DND-41 (cell line): ENCODE measurements around the gene SESTD1.

ENCODE experiments used
- ATAC-seq: fragments of 200-7000 bp; cut with Tn5 transposase; 3 replicates; pipeline ENCODE4 v1.9.1; 2021; ENCODE audit warnings: low read depth; ENCODE audit not compliant: insufficient read depth
- DNase-seq: peaks from one replicate; pipeline ENCODE4 v3.0.0-alpha.2; 2020
- H2AFZ ChIP-seq: 2 replicates; pipeline ENCODE4 v1.6.0; 2012; ENCODE audit warnings: low read depth, low read length
- H3K27ac ChIP-seq: 2 replicates; pipeline ENCODE4 v1.5.1; 2012; ENCODE audit warnings: low read length, inconsistent platforms
- H3K27me3 ChIP-seq: fragments of 200-600 bp; sonication (generic); 2 replicates; pipeline ENCODE4 v1.6.0; 2012; ENCODE audit warnings: low read length, mild to moderate bottlenecking, inconsistent platforms; ENCODE audit not compliant: insufficient read depth, poor library complexity
- H3K36me3 ChIP-seq: 2 replicates; pipeline ENCODE4 v1.5.1; 2012; ENCODE audit warnings: low read length, inconsistent platforms; ENCODE audit not compliant: insufficient read depth
- H3K4me1 ChIP-seq: 2 replicates; pipeline ENCODE4 v1.5.1; 2012; ENCODE audit warnings: mild to moderate bottlenecking, low read length; ENCODE audit not compliant: insufficient read depth
- H3K4me2 ChIP-seq: 2 replicates; pipeline ENCODE4 v1.6.0; 2012; ENCODE audit warnings: mild to moderate bottlenecking, moderate library complexity, low read length, inconsistent platforms; ENCODE audit not compliant: insufficient read depth
- H3K4me3 ChIP-seq, 2 experiments: fragments of 200-600 bp in 1 of 2; shearing (Covaris generic) in 1 of 2; 2 replicates each; pipeline ENCODE4 v1.5.1; 2012 to 2016; ENCODE audit warnings: inconsistent platforms in 2 of 2, low read length in 2 of 2, mild to moderate bottlenecking in 2 of 2, low read depth in 1 of 2, moderate library complexity in 1 of 2
- H3K79me2 ChIP-seq: 2 replicates; pipeline ENCODE4 v1.6.0; 2012; ENCODE audit warnings: low read length, inconsistent platforms; ENCODE audit not compliant: insufficient read depth
- H3K9ac ChIP-seq: 2 replicates; pipeline ENCODE4 v1.6.0; 2012; ENCODE audit warnings: low read depth, mild to moderate bottlenecking, inconsistent platforms, low read length, moderate library complexity
- H3K9me3 ChIP-seq: 2 replicates; pipeline ENCODE4 v1.5.1; 2012; ENCODE audit warnings: low read length, moderate library complexity, mild to moderate bottlenecking, inconsistent platforms; ENCODE audit not compliant: insufficient read depth, severe bottlenecking
- H4K20me1 ChIP-seq: 2 replicates; pipeline ENCODE4 v1.6.0; 2012; ENCODE audit warnings: low read length; ENCODE audit not compliant: insufficient read depth
- CTCF ChIP-seq: IDR thresholded peaks from 2 replicates; pipeline ENCODE4 v1.5.1; 2012; ENCODE audit warnings: borderline replicate concordance, low read length, moderate library complexity, mild to moderate bottlenecking; ENCODE audit not compliant: poor library complexity, severe bottlenecking; ENCODE audit errors: extremely low read depth
- EZH2 ChIP-seq: IDR thresholded peaks from 3 replicates; pipeline ENCODE4 v1.6.1; 2012; ENCODE audit warnings: borderline replicate concordance, low read depth, mild to moderate bottlenecking, moderate library complexity, low read length, inconsistent platforms; ENCODE audit not compliant: severe bottlenecking

SESTD1 gene

GRCh38 chr2:179277429-179278196 is 13.0 kb upstream of the SESTD1 start:
- peaks cover 8% of the 10 kb centered on the region for H3K4me1 ChIP-seq
- no peak overlapping the region for H3K9ac ChIP-seq
- H3K4me3 ChIP-seq: no peak overlapping the region
- no peak for ATAC-seq
- H3K79me2 ChIP-seq: no peaks in the 10 kb centered on the region
- H2AFZ ChIP-seq: no peak overlapping the region
- no peaks in the 10 kb centered on the region for H3K27me3 ChIP-seq
- H3K27ac ChIP-seq: no peak overlapping the region
- H3K4me2 ChIP-seq: no peak overlapping the region
- no peaks in the 10 kb centered on the region for H4K20me1 ChIP-seq
- H3K36me3 ChIP-seq: no peaks in the 10 kb centered on the region
- H3K9me3 ChIP-seq: no peaks in the 10 kb centered on the region
- DNase-seq: no peak
- no peak for TF ChIP-seq EZH2
- TF ChIP-seq CTCF: no peak

- Histone ChIP-seq H3K27me3 (no peaks in the 10 kb centered on the region), H3K79me2 (no peaks in the 10 kb centered on the region), H2AFZ (no peak overlapping the region), H3K4me3 (no peak overlapping the region), H3K9ac (no peak overlapping the region), H3K9me3 (no peaks in the 10 kb centered on the region), H4K20me1 (no peaks in the 10 kb centered on the region), H3K4me1 (peaks cover 8% of the 10 kb centered on the region), H3K36me3 (no peaks in the 10 kb centered on the region), H3K4me2 (no peak overlapping the region), H3K27ac (no peak overlapping the region)
- no peak for TF ChIP-seq EZH2
- no peak for TF ChIP-seq CTCF
- no peak for ATAC-seq
- DNase-seq: no peak
Observed at GRCh38 chr2:179275253-179276012, 10.8 kb upstream of the SESTD1 start.

GRCh38 chr2:179274749-179275148 is 10.1 kb upstream of the SESTD1 start:
- H3K4me2 ChIP-seq: no peak overlapping the region
- H3K9me3 ChIP-seq: no peaks in the 10 kb centered on the region
- H3K4me1 ChIP-seq: peaks cover 8% of the 10 kb centered on the region
- DNase-seq: peak; percentile 63
- H3K9ac ChIP-seq: no peak overlapping the region
- no peak overlapping the region for H2AFZ ChIP-seq
- H3K27ac ChIP-seq: no peak overlapping the region
- ATAC-seq: peak; percentile 99
- no peaks in the 10 kb centered on the region for H4K20me1 ChIP-seq
- TF ChIP-seq CTCF (no peak), EZH2 (no peak)
- H3K79me2 ChIP-seq: no peaks in the 10 kb centered on the region
- no peaks in the 10 kb centered on the region for H3K36me3 ChIP-seq
- H3K4me3 ChIP-seq: no peak overlapping the region
- H3K27me3 ChIP-seq: no peaks in the 10 kb centered on the region
